T-cell (primary cell): Measurements from ENCODE around the gene OR6K6. TPM values are rescaled to one million over a fixed set of nuclear protein-coding genes. Genes with fewer than 3 reads are reported as not detected.

Source experiments
- ATAC-seq, 4 experiments: fragments of 200-7000 bp in 3 of 4; fragments of 150-1000 bp in 1 of 4; cut with Tn5 transposase; replicated peaks in 1 of 4; 1 replicate in 3 of 4; 2 replicates in 1 of 4; pipeline ENCODE4 v1.10.0; 2021; ENCODE audit warnings: moderate library complexity in 3 of 4, mild to moderate bottlenecking in 2 of 4, moderate number of reproducible peaks in 1 of 4
- CTCF ChIA-PET, 2 donors: fragments of 300-600 bp; sonication (Branson Sonifier 250); formaldehyde crosslinking; loops; one replicate each; lab custom pipeline; 2022; ENCODE audit warnings: antibody characterized with exemption in 2 of 2; lab: Charles Lee
- POLR2A ChIA-PET, 2 donors: fragments of 300-600 bp; sonication (Branson Sonifier 250); formaldehyde crosslinking; loops; one replicate each; lab custom pipeline; 2022; ENCODE audit warnings: antibody characterized with exemption in 2 of 2; lab: Charles Lee
- DNase-seq, 35 experiments: peaks; one replicate each; pipeline versions ENCODE4 v3.0.0 to v3.0.0-alpha.2; 2013 to 2023
- H3K27ac ChIP-seq: one replicate; pipeline ENCODE4 v1.5.1; 2013; ENCODE audit warnings: low read length
- H3K27me3 ChIP-seq, 2 experiments: replicated peaks in 1 of 2; 1 replicate in 1 of 2; 2 replicates in 1 of 2; pipeline versions ENCODE4 v1.6.1 to v1.7.0; 2013; ENCODE audit warnings: low read length in 1 of 2, mixed read lengths in 1 of 2; ENCODE audit not compliant: control insufficient read depth in 2 of 2, insufficient read depth in 2 of 2; ENCODE audit errors: extremely low read depth in 1 of 2
- H3K36me3 ChIP-seq, 2 donors: 1 replicate in 1 of 2; 2 replicates in 1 of 2; pipeline versions ENCODE4 v1.6.1 to v1.7.0; 2013; ENCODE audit warnings: low read length in 1 of 2; ENCODE audit not compliant: control insufficient read depth in 2 of 2, insufficient read depth in 1 of 2; ENCODE audit errors: extremely low read depth in 1 of 2
- H3K4me1 ChIP-seq, 2 experiments: 1 replicate in 1 of 2; 2 replicates in 1 of 2; pipeline versions ENCODE4 v1.6.1 to v1.7.0; 2013; ENCODE audit warnings: low read length in 2 of 2, mixed read lengths in 1 of 2; ENCODE audit not compliant: insufficient read depth in 2 of 2, control insufficient read depth in 1 of 2; ENCODE audit errors: extremely low read depth in 1 of 2
- H3K4me3 ChIP-seq, 2 donors: 1 replicate in 1 of 2; 2 replicates in 1 of 2; pipeline versions ENCODE4 v1.5.1 to v1.7.0; 2013; ENCODE audit warnings: mild to moderate bottlenecking in 2 of 2, low read length in 1 of 2, moderate library complexity in 1 of 2; ENCODE audit not compliant: control insufficient read depth in 1 of 2; ENCODE audit errors: extremely low read depth in 1 of 2
- H3K9me3 ChIP-seq: 2 replicates; pipeline ENCODE4 v1.7.0; 2013
- H3K27ac Mint-ChIP-seq, 2 donors: one replicate each; pipeline ENCODE4 v1.8.0; 2020 to 2021; ENCODE audit warnings: mild to moderate bottlenecking in 2 of 2, mixed read lengths in 2 of 2
- H3K27me3 Mint-ChIP-seq, 2 donors: one replicate each; pipeline ENCODE4 v1.8.0; 2021 to 2022; ENCODE audit warnings: mixed read lengths in 2 of 2
- H3K36me3 Mint-ChIP-seq: one replicate; pipeline ENCODE4 v1.8.0; 2021; ENCODE audit warnings: mixed read lengths
- H3K4me1 Mint-ChIP-seq, 3 donors: one replicate each; pipeline ENCODE4 v1.8.0; 2020 to 2022; ENCODE audit warnings: mixed read lengths in 3 of 3, mild to moderate bottlenecking in 1 of 3
- H3K4me3 Mint-ChIP-seq, 3 donors: one replicate each; pipeline ENCODE4 v1.8.0; 2020 to 2022; ENCODE audit warnings: mild to moderate bottlenecking in 3 of 3, mixed read lengths in 3 of 3, moderate library complexity in 3 of 3
- H3K9me3 Mint-ChIP-seq, 3 donors: one replicate each; pipeline ENCODE4 v1.8.0; 2020 to 2022; ENCODE audit warnings: mixed read lengths in 3 of 3
- WGBS: methylation state at CpG from one replicate; pipeline ENCODE4 v1.1.5; 2013; ENCODE audit warnings: missing lambda C conversion rate; ENCODE audit not compliant: insufficient coverage; 5-methylcytosine and 5-hydroxymethylcytosine counted together
- total RNA-seq, 35 experiments: library from RNA in 6 of 35; stranded (reverse) in 6 of 35; fragments of 120-200 nt in 1 of 35; gene quantifications; one replicate each; pipeline versions ENCODE4 v1.2.1 to v1.2.4 and lab custom pipeline; 2013 to 2026

The OR6K6 gene
- total RNA-seq, 5 donors from 2014 or later (not counting 1 experiment from before 2014, with no cell fraction given): not detected

- no peak overlapping the region for H3K4me3 Mint-ChIP-seq
- no peaks in the 10 kb centered on the region for H3K27me3 ChIP-seq
- no peak for DNase-seq
- H3K36me3 Mint-ChIP-seq: no peaks in the 10 kb centered on the region
- no CpG with 5 or more reads among the region's 3 CpGs for WGBS
- no peaks in the 10 kb centered on the region for H3K9me3 ChIP-seq
- ChIA-PET POLR2A (interaction anchor here in 1 of 2 donors (0.6 kb wide), 1 partner anchor 1341 kb away, joined by 3 read pairs; no protein-coding TSS in a partner anchor), CTCF (no interaction called here)
- H3K36me3 ChIP-seq: no peaks in the 10 kb centered on the region
- no peak overlapping the region for H3K27ac ChIP-seq
- H3K27ac Mint-ChIP-seq: no peak overlapping the region
- no peaks in the 10 kb centered on the region for H3K9me3 Mint-ChIP-seq
- ATAC-seq: no peak
- H3K4me3 ChIP-seq: no peak overlapping the region
- no peaks in the 10 kb centered on the region for H3K4me1 ChIP-seq
- H3K27me3 Mint-ChIP-seq: peaks cover 29 to 39% of the 10 kb centered on the region in 2 donors
- H3K4me1 Mint-ChIP-seq: no peaks in the 10 kb centered on the region
These were observed 34.9 kb upstream of the OR6K6 start for GRCh38 chr1:158719664-158720063.

- Histone ChIP-seq H3K27ac (no peak within 1 kb of the TSS), H3K36me3 (no peaks in the 10 kb centered on the region), H3K4me3 (no peak within 1 kb of the TSS), H3K27me3 (no peaks in the 10 kb centered on the region), H3K4me1 (no peaks in the 10 kb centered on the region), H3K9me3 (no peaks in the 10 kb centered on the region)
- WGBS: no CpG with 5 or more reads among the region's 2 CpGs
- Mint-ChIP-seq H3K36me3 (no peaks in the 10 kb centered on the region), H3K27ac (no peak within 1 kb of the TSS), H3K9me3 (no peaks in the 10 kb centered on the region), H3K27me3 (peaks cover 25 to 37% of the 10 kb centered on the region in 2 donors), H3K4me1 (no peaks in the 10 kb centered on the region), H3K4me3 (no peak within 1 kb of the TSS)
- DNase-seq (no peak), ATAC-seq (no peak)
- POLR2A ChIA-PET: no interaction called here
- CTCF ChIA-PET: no interaction called here
These were observed 33.9 kb upstream of the OR6K6 start, which contains the start of gene OR6K3 for GRCh38 chr1:158720620-158721019. OR6K3 (minus strand) TSS chr1:158720720; CDS start chr1:158718115, 2,605 bp downstream.

- no peaks in the 10 kb centered on the region for H3K4me1 Mint-ChIP-seq
- WGBS: 86% methylated on average over 2 of the region's 5 CpGs
- ATAC-seq: no peak
These were observed 30.1 kb upstream of the OR6K6 start for GRCh38 chr1:158724442-158724841.

GRCh38 chr1:158728510-158729225 lies 25.9 kb upstream of the OR6K6 start:
- POLR2A ChIA-PET: no interaction called here
- Histone ChIP-seq H3K4me3 (no peak overlapping the region), H3K9me3 (no peaks in the 10 kb centered on the region), H3K27me3 (no peaks in the 10 kb centered on the region), H3K36me3 (no peaks in the 10 kb centered on the region), H3K27ac (no peak overlapping the region), H3K4me1 (no peaks in the 10 kb centered on the region)
- Mint-ChIP-seq H3K27me3 (peaks cover 7 to 9% of the 10 kb centered on the region in 2 donors), H3K4me3 (no peak overlapping the region), H3K27ac (no peak overlapping the region), H3K36me3 (no peaks in the 10 kb centered on the region), H3K4me1 (no peaks in the 10 kb centered on the region), H3K9me3 (no peaks in the 10 kb centered on the region)
- ATAC-seq (no peak), DNase-seq (no peak)
- CTCF ChIA-PET: no interaction called here
- WGBS: no CpG with 5 or more reads among the region's 3 CpGs

More at GRCh38 chr1:158724442-158724841, 30.1 kb upstream of the OR6K6 start:
- H3K4me3 Mint-ChIP-seq: no peak overlapping the region
- H3K36me3 Mint-ChIP-seq: no peaks in the 10 kb centered on the region
- Histone ChIP-seq H3K36me3 (no peaks in the 10 kb centered on the region), H3K27me3 (no peaks in the 10 kb centered on the region), H3K4me3 (no peak overlapping the region), H3K9me3 (no peaks in the 10 kb centered on the region), H3K27ac (no peak overlapping the region), H3K4me1 (no peaks in the 10 kb centered on the region)
- H3K27ac Mint-ChIP-seq: no peak overlapping the region
- ChIA-PET CTCF (interaction anchor here in 1 of 2 donors (0.6 kb wide), 1 partner anchor 574 kb away, joined by 3 read pairs; no protein-coding TSS in a partner anchor), POLR2A (no interaction called here)
- no peak for DNase-seq
- H3K9me3 Mint-ChIP-seq: no peaks in the 10 kb centered on the region
- peaks cover 17 to 20% of the 10 kb centered on the region in 2 donors for H3K27me3 Mint-ChIP-seq

- Histone ChIP-seq H3K27me3 (no peaks in the 10 kb centered on the region), H3K27ac (no peak overlapping the region), H3K4me3 (no peak overlapping the region), H3K9me3 (no peaks in the 10 kb centered on the region), H3K36me3 (no peaks in the 10 kb centered on the region), H3K4me1 (no peaks in the 10 kb centered on the region)
- H3K9me3 Mint-ChIP-seq: no peaks in the 10 kb centered on the region
- ChIA-PET CTCF (no interaction called here), POLR2A (no interaction called here)
- DNase-seq: no peak
- H3K4me3 Mint-ChIP-seq: no peak overlapping the region
- no peak for ATAC-seq
- H3K36me3 Mint-ChIP-seq: no peaks in the 10 kb centered on the region
- H3K4me1 Mint-ChIP-seq: no peaks in the 10 kb centered on the region
- peaks cover 0 to 2% of the 10 kb centered on the region in 2 donors for H3K27me3 Mint-ChIP-seq
- H3K27ac Mint-ChIP-seq: no peak overlapping the region
- WGBS: no CpG with 5 or more reads among the region's 4 CpGs
These were observed 24.1 kb upstream of the OR6K6 start for GRCh38 chr1:158730453-158730852.

- POLR2A ChIA-PET: no interaction called here
- WGBS: 80% methylated on average over 4 of the region's 4 CpGs
- Histone ChIP-seq H3K27ac (no peak overlapping the region), H3K27me3 (no peaks in the 10 kb centered on the region), H3K9me3 (no peaks in the 10 kb centered on the region), H3K4me3 (no peak overlapping the region), H3K36me3 (no peaks in the 10 kb centered on the region), H3K4me1 (no peaks in the 10 kb centered on the region)
- Mint-ChIP-seq H3K9me3 (no peaks in the 10 kb centered on the region), H3K27me3 (peaks cover 0 to 2% of the 10 kb centered on the region in 2 donors), H3K36me3 (no peaks in the 10 kb centered on the region), H3K4me3 (no peak overlapping the region), H3K4me1 (no peaks in the 10 kb centered on the region), H3K27ac (no peak overlapping the region)
- ATAC-seq: no peak
- DNase-seq: no peak
- CTCF ChIA-PET: no interaction called here
These were observed 22.8 kb upstream of the OR6K6 start for GRCh38 chr1:158731707-158732106.
